Mucosa of rectum (tissue), 2 donors: Measurements from ENCODE around the gene CENPP.
A peak's percentile ranks its signal among the peaks of the same experiment; 100 is the strongest.

Experiments used
- H3K27ac ChIP-seq, 2 donors: one replicate each; pipeline ENCODE4 v1.7.0; 2013; ENCODE audit warnings: inconsistent platforms in 2 of 2, low read depth in 2 of 2, low read length in 2 of 2
- H3K27me3 ChIP-seq, 2 donors: one replicate each; pipeline ENCODE4 v1.7.0; 2013; ENCODE audit warnings: low read length in 2 of 2; ENCODE audit not compliant: control insufficient read depth in 2 of 2, insufficient read depth in 2 of 2
- H3K36me3 ChIP-seq, 2 donors: one replicate each; pipeline ENCODE4 v1.7.0; 2013; ENCODE audit warnings: low read length in 2 of 2; ENCODE audit not compliant: control insufficient read depth in 2 of 2, insufficient read depth in 2 of 2
- H3K4me1 ChIP-seq, 2 donors: one replicate each; pipeline ENCODE4 v1.7.0; 2013; ENCODE audit warnings: low read length in 2 of 2, mild to moderate bottlenecking in 1 of 2; ENCODE audit not compliant: control insufficient read depth in 2 of 2, insufficient read depth in 2 of 2
- H3K4me3 ChIP-seq, 2 donors: one replicate each; pipeline ENCODE4 v1.7.0; 2013; ENCODE audit warnings: low read length in 2 of 2
- H3K9ac ChIP-seq, 2 donors: one replicate each; pipeline ENCODE4 v1.7.0; 2013; ENCODE audit warnings: low read length in 2 of 2, low read depth in 1 of 2, mild to moderate bottlenecking in 1 of 2
- H3K9me3 ChIP-seq, 2 donors: one replicate each; pipeline ENCODE4 v1.7.0; 2013; ENCODE audit warnings: low read length in 2 of 2; ENCODE audit not compliant: control insufficient read depth in 2 of 2
- donor health status: healthy.
- donor health status: Normal muscosa, but diverticular disease.

Gene CENPP

GRCh38 chr9:92467041-92467440 lies 141.3 kb downstream of the CENPP start:
- no peaks in the 10 kb centered on the region for H3K36me3 ChIP-seq
- no peak overlapping the region for H3K9ac ChIP-seq
- H3K27ac ChIP-seq: no peak overlapping the region
- no peaks in the 10 kb centered on the region for H3K9me3 ChIP-seq
- no peak overlapping the region for H3K4me3 ChIP-seq
- no peaks in the 10 kb centered on the region for H3K4me1 ChIP-seq
- H3K27me3 ChIP-seq: no peaks in the 10 kb centered on the region

- Histone ChIP-seq H3K4me3 (no peak overlapping the region), H3K9ac (no peak overlapping the region), H3K27ac (no peak overlapping the region), H3K36me3 (no peaks in the 10 kb centered on the region), H3K4me1 (no peaks in the 10 kb centered on the region), H3K9me3 (no peaks in the 10 kb centered on the region), H3K27me3 (no peaks in the 10 kb centered on the region)
Observed at GRCh38 chr9:92467511-92467910, 141.8 kb downstream of the CENPP start.

GRCh38 chr9:92468206-92468605 lies 142.5 kb downstream of the CENPP start:
- Histone ChIP-seq H3K9ac (no peak overlapping the region), H3K36me3 (no peaks in the 10 kb centered on the region), H3K27me3 (no peaks in the 10 kb centered on the region), H3K4me1 (no peaks in the 10 kb centered on the region), H3K4me3 (no peak overlapping the region), H3K27ac (no peak overlapping the region), H3K9me3 (no peaks in the 10 kb centered on the region)

GRCh38 chr9:92474587-92474986 lies 148.8 kb downstream of the CENPP start:
- Histone ChIP-seq H3K27me3 (no peaks in the 10 kb centered on the region), H3K27ac (no peak overlapping the region), H3K9ac (no peak overlapping the region), H3K36me3 (no peaks in the 10 kb centered on the region), H3K9me3 (no peaks in the 10 kb centered on the region), H3K4me3 (no peak overlapping the region), H3K4me1 (no peaks in the 10 kb centered on the region)

GRCh38 chr9:92476962-92477361 lies 151.2 kb downstream of the CENPP start:
- Histone ChIP-seq H3K36me3 (no peaks in the 10 kb centered on the region), H3K9ac (no peak overlapping the region), H3K27ac (no peak overlapping the region), H3K4me3 (no peak overlapping the region), H3K4me1 (no peaks in the 10 kb centered on the region), H3K27me3 (no peaks in the 10 kb centered on the region), H3K9me3 (no peaks in the 10 kb centered on the region)

GRCh38 chr9:92478783-92479182 lies 153.0 kb downstream of the CENPP start:
- no peak overlapping the region for H3K4me3 ChIP-seq
- H3K27ac ChIP-seq: no peak overlapping the region

GRCh38 chr9:92479346-92479745 lies 153.6 kb downstream of the CENPP start:
- H3K4me1 ChIP-seq: peaks cover 2 to 5% of the 10 kb centered on the region in 2 donors
- no peaks in the 10 kb centered on the region for H3K27me3 ChIP-seq
- no peak overlapping the region for H3K4me3 ChIP-seq
- no peaks in the 10 kb centered on the region for H3K9me3 ChIP-seq
- no peak overlapping the region for H3K27ac ChIP-seq
- no peaks in the 10 kb centered on the region for H3K36me3 ChIP-seq
- no peak overlapping the region for H3K9ac ChIP-seq

More at GRCh38 chr9:92478783-92479182, 153.0 kb downstream of the CENPP start:
- no peaks in the 10 kb centered on the region for H3K9me3 ChIP-seq
- H3K9ac ChIP-seq: no peak overlapping the region
- H3K36me3 ChIP-seq: no peaks in the 10 kb centered on the region
- H3K27me3 ChIP-seq: no peaks in the 10 kb centered on the region
- H3K4me1 ChIP-seq: peaks cover 2% of the 10 kb centered on the region in 2 donors

GRCh38 chr9:92480291-92480771 lies 154.6 kb downstream of the CENPP start:
- Histone ChIP-seq H3K27ac (peak overlapping the region in 1 of 2 donors; percentile 59), H3K36me3 (no peaks in the 10 kb centered on the region), H3K4me1 (peaks cover 2 to 5% of the 10 kb centered on the region in 2 donors), H3K27me3 (no peaks in the 10 kb centered on the region), H3K4me3 (peak overlapping the region in 1 of 2 donors; percentile 8), H3K9me3 (no peaks in the 10 kb centered on the region), H3K9ac (no peak overlapping the region)

- Histone ChIP-seq H3K9me3 (no peaks in the 10 kb centered on the region), H3K4me1 (peaks cover 2 to 5% of the 10 kb centered on the region in 2 donors), H3K27me3 (no peaks in the 10 kb centered on the region), H3K4me3 (peak overlapping the region in 1 of 2 donors; percentile 20), H3K27ac (peak overlapping the region in 1 of 2 donors; percentile 59), H3K9ac (no peak overlapping the region), H3K36me3 (no peaks in the 10 kb centered on the region)
Observed at GRCh38 chr9:92480986-92481633, 155.4 kb downstream of the CENPP start.

GRCh38 chr9:92482329-92482728 lies 156.6 kb downstream of the CENPP start, which contains the start of gene ASPN:
TSS of gene ASPN (minus strand) at chr9:92482506.
- no peak within 1 kb of the TSS for H3K9ac ChIP-seq
- H3K36me3 ChIP-seq: no peaks in the 10 kb centered on the region
- peak within 1 kb of the TSS in 1 of 2 donors; percentile 20 for H3K4me3 ChIP-seq
- no peaks in the 10 kb centered on the region for H3K27me3 ChIP-seq
- no peak within 1 kb of the TSS for H3K27ac ChIP-seq
- peaks cover 2 to 5% of the 10 kb centered on the region in 2 donors for H3K4me1 ChIP-seq
- no peaks in the 10 kb centered on the region for H3K9me3 ChIP-seq
